ENCODE data around the gene KRT6C.

KRT6C gene

GRCh38 chr12:52446367-52447045 is 27.1 kb downstream of the KRT6C start:
- no peak for DNase-seq (ENCODE audit: low spot score)
- no peak for TF ChIP-seq CTCF (IDR thresholded peaks at IDR 0.05; ENCODE audit: extremely low read depth, insufficient read depth, missing control alignments)
- in situ Hi-C loops (cut with MboI; ENCODE audit: low pct_unique_long_range_greater_than_20kb, low sequenced_read_pairs, unreplicated experiment): no loop called here

DNA sequence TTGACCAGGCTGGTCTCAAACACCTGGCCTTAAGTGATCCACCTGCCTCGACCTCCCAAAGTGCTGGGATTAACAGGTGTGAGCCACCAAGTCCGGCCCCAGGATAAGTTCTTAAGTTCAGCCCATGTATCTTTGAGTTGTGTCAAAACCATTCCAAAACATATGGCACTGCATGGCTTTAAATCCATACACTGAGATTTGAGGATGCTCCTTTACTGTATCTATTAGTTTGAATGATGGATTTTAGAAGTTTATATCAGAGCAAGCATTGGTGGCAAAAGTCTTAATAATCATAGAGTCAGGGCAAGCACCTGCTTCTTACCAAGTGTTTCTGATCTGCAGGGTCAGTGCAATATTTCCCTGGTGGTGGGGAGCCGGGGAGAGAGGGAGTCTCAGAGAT is 27.7 kb downstream of the KRT6C start:
- in situ Hi-C loops (cut with MboI; ENCODE audit: low pct_unique_long_range_greater_than_20kb, low sequenced_read_pairs, unreplicated experiment): no loop called here
- no peak for TF ChIP-seq CTCF (IDR thresholded peaks at IDR 0.05; ENCODE audit: extremely low read depth, insufficient read depth, missing control alignments)
- DNase-seq (ENCODE audit: low spot score): no peak

GRCh38 chr12:52444647-52445595 is 28.7 kb downstream of the KRT6C start:
- in situ Hi-C loops (cut with MboI; ENCODE audit: low pct_unique_long_range_greater_than_20kb, low sequenced_read_pairs, unreplicated experiment): no loop called here
- no peak for DNase-seq (ENCODE audit: low spot score)
- no peak for TF ChIP-seq CTCF (IDR thresholded peaks at IDR 0.05; ENCODE audit: extremely low read depth, insufficient read depth, missing control alignments)

- in situ Hi-C loops (cut with MboI; ENCODE audit: low pct_unique_long_range_greater_than_20kb, low sequenced_read_pairs, unreplicated experiment): no loop called here
- DNase-seq (ENCODE audit: low spot score): no peak
- TF ChIP-seq CTCF (IDR thresholded peaks at IDR 0.05; ENCODE audit: extremely low read depth, insufficient read depth, missing control alignments): no peak
Measured at GRCh38 chr12:52443966-52444365, 29.6 kb downstream of the KRT6C start.

DNA sequence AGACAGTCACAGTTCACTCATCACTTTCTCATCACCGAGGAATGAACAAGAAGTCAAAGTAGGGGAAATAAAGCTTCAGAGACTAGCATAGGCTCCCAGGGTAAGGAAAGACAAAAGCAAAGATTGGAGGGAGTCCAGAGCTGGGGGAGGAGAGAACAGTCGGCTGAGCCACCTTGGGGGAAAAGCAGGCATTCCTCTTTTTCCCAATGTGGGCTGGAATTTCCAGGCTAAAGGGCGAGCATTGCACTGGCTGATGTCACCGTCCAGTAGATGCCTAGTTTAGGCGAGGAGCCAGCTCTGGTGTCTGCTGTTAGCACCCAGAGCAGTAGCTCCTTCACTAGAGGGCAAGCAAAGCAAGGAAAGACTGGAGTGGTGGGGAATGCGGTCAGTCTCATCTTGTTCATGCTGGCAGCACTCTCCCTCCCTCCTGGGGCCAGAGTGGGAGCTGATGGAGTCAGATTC is 31.0 kb downstream of the KRT6C start:
- in situ Hi-C loops (cut with MboI; ENCODE audit: low pct_unique_long_range_greater_than_20kb, low sequenced_read_pairs, unreplicated experiment): no loop called here
- DNase-seq (ENCODE audit: low spot score): no peak
- no peak for TF ChIP-seq CTCF (IDR thresholded peaks at IDR 0.05; ENCODE audit: extremely low read depth, insufficient read depth, missing control alignments)

DNA sequence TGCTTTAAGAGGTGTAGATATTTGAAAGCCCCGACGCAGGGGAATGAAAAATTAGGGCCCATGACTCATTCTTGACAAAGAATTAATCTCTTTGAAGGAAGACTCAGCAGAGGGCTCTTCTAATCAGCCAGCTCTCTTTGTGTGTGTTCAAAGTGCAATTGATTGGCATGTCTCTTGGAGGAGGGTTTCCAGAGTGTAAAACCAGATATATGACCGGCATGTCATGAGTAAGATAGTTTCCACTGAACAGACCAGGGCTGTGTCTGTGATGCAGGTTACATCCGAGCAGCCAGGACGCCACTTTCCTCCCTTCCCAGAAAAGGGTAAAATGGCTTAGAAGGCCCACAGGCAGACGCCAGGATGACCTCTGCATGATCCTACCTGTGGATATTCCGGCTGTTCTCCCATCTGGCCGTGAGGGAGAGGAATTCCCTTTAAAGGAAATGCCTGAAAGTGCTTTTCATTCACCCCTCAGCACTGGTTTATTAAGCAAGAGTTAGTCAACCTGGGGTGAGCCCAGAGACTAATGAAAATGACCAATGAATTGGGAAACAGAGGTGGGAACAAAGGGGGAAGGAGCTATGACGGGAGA is 32.2 kb downstream of the KRT6C start:
- in situ Hi-C loops (cut with MboI; ENCODE audit: low pct_unique_long_range_greater_than_20kb, low sequenced_read_pairs, unreplicated experiment): no loop called here
- no peak for TF ChIP-seq CTCF (IDR thresholded peaks at IDR 0.05; ENCODE audit: extremely low read depth, insufficient read depth, missing control alignments)
- no peak for DNase-seq (ENCODE audit: low spot score)

All from GM13977 (cell line).